Spleen (tissue), 11 donors: ENCODE measurements around the gene ATP10A. TPM values are rescaled to one million over a fixed set of nuclear protein-coding genes. Genes with fewer than 3 reads are reported as not detected.
A peak's percentile ranks its signal among the peaks of the same experiment; 100 is the strongest.

Experiments used
- DNase-seq: peaks from one replicate; pipeline ENCODE4 v3.0.0-alpha.2; 2020
- H3K27ac ChIP-seq, 8 donors: fragments of 200-600 bp; sonication (generic) in 7 of 8; 1 replicate in 4 of 8; 2 replicates in 4 of 8; pipeline versions ENCODE4 v1.5.0 to v1.8.0; 2016 to 2021; ENCODE audit warnings: inconsistent platforms in 4 of 8, mild to moderate bottlenecking in 4 of 8, moderate library complexity in 1 of 8
- H3K27me3 ChIP-seq, 7 donors: fragments of 200-600 bp; sonication (generic) in 6 of 7; replicated peaks in 1 of 7; 1 replicate in 4 of 7; 2 replicates in 3 of 7; pipeline versions ENCODE4 v1.5.0 to v1.8.0; 2016 to 2021; ENCODE audit warnings: inconsistent platforms in 3 of 7, mild to moderate bottlenecking in 1 of 7
- H3K36me3 ChIP-seq, 6 donors: fragments of 200-600 bp; sonication (generic) in 5 of 6; 1 replicate in 4 of 6; 2 replicates in 2 of 6; pipeline versions ENCODE4 v1.5.0 to v1.8.0; 2016 to 2021; ENCODE audit warnings: inconsistent platforms in 2 of 6
- H3K4me1 ChIP-seq, 6 donors: fragments of 200-600 bp; sonication (generic) in 5 of 6; 1 replicate in 3 of 6; 2 replicates in 3 of 6; pipeline versions ENCODE4 v1.5.0 to v1.8.0; 2016 to 2021; ENCODE audit warnings: inconsistent platforms in 3 of 6
- H3K4me3 ChIP-seq, 8 donors: fragments of 200-600 bp; sonication (generic) in 7 of 8; 1 replicate in 4 of 8; 2 replicates in 4 of 8; pipeline versions ENCODE4 v1.5.0 to v1.8.0; 2016 to 2021; ENCODE audit warnings: inconsistent platforms in 4 of 8, mild to moderate bottlenecking in 4 of 8, moderate library complexity in 2 of 8
- H3K9me3 ChIP-seq, 8 donors: fragments of 200-600 bp; sonication (generic) in 7 of 8; 1 replicate in 4 of 8; 2 replicates in 4 of 8; pipeline versions ENCODE4 v1.5.0 to v1.8.0; 2016 to 2021; ENCODE audit warnings: inconsistent platforms in 4 of 8
- POLR2A ChIP-seq, 3 donors: fragments of 450-650 bp; IDR thresholded peaks; one replicate each; pipeline ENCODE4 v1.5.1; 2017; ENCODE audit warnings: antibody characterized with exemption in 3 of 3, mild to moderate bottlenecking in 1 of 3
- POLR2AphosphoS5 ChIP-seq, 3 donors: sonication (generic); formaldehyde crosslinking; IDR thresholded peaks; one replicate each; pipeline ENCODE4 v1.5.1; 2017; ENCODE audit warnings: antibody characterized with exemption in 3 of 3
- whole genome bisulfite sequencing, 5 donors: extraction: QIAGEN DNeasy Blood & Tissue Kit in 3 of 5; methylation state at CpG; one replicate each; pipeline versions ENCODE4 v1.1.5 to v1.1.7; 2013 to 2018; 5-methylcytosine and 5-hydroxymethylcytosine counted together
- intact Hi-C: fragments of 100-400 bp; cut with DNase I; formaldehyde crosslinking; loops from one replicate; pipeline ENCODE4 v1.15.0; 2023; ENCODE audit warnings: low total_unique reads
- polyA plus RNA-seq, 3 donors: library from polyadenylated mRNA; stranded (reverse); fragments of 200-250 nt; gene quantifications; one replicate each; pipeline ENCODE4 v1.2.1, GENCODE V29; 2013
- total RNA-seq, 7 donors: library from RNA; depleted of rRNA in 3 of 7; stranded (reverse); fragments of >200 nt in 3 of 7; fragmentation: NEBNext Ultra II Directional in 4 of 7; extraction: Animal tissue kit (Norgen Biotek cat#: 25700) in 4 of 7; gene quantifications; one replicate each; pipeline versions ENCODE4 v1.1.0 to v1.2.1, GENCODE V29; 2016 to 2021
- TF ChIP-seq, protein P1 (sequence below), 11 experiments: fragments of 200-600 bp in 7 of 11; fragments of 450-650 bp in 4 of 11; sonication (generic) in 4 of 11; IDR thresholded peaks in 8 of 11; conservative IDR thresholded peaks in 3 of 11; 1 replicate in 7 of 11; 2 replicates in 4 of 11; pipeline versions ENCODE4 v1.4.0 to v1.8.0; 2016 to 2021; ENCODE audit warnings: antibody characterized with exemption in 11 of 11, inconsistent platforms in 4 of 11, mild to moderate bottlenecking in 1 of 11
- donor health status: healthy with polysubstance abuse.
- donor health status: DM: no; HTN: no; CAD: no; lungs with moderate emphysema.
- donor health status: DM: no; HTN: no; CAD: no.
- donor health status: Bipolar disorder and iron deficiency.
- donor health status: healthy.
- donor health status: DM: no; HTN: no; CAD: no.
- donor health status: DM: yes; HTN: yes; CAD: no.

ATP10A gene
- total and polyA plus RNA-seq, 10 donors, result 0.54 to 8.6 (median 2.7) TPM

DNA sequence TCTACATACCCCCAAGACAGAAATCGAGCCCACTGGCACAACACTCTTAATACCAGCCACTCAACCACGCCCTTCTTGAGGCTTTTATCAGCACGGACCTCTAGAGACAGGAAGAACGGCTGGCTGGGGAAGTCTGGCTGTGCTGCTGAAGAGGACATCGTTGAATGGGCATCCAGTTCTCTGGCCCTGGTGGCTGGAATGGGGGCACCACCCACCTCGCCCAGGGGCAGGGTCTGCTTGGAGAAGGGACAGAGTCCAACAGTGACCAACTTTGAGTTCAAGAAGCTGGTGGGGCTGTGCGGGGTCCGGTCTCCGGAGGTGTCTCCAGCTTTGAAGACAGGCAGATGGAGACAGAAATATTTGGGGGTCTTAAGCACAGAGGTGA lies 77.5 kb downstream of the ATP10A start:
- intact Hi-C loops, result no loop called here
- 50 to 56% (median 56%) methylated on average over 9 of the region's 9 CpGs for WGBS, 5 donors
- peaks cover 0 to 28% (median 12%) of the 10 kb centered on the region in 6 donors for H3K4me1 ChIP-seq
- H3K9me3 ChIP-seq, result no peaks in the 10 kb centered on the region
- no peak for DNase-seq
- no peak overlapping the region for H3K27ac ChIP-seq
- H3K36me3 ChIP-seq, result no peaks in the 10 kb centered on the region
- TF ChIP-seq, protein P1, sequence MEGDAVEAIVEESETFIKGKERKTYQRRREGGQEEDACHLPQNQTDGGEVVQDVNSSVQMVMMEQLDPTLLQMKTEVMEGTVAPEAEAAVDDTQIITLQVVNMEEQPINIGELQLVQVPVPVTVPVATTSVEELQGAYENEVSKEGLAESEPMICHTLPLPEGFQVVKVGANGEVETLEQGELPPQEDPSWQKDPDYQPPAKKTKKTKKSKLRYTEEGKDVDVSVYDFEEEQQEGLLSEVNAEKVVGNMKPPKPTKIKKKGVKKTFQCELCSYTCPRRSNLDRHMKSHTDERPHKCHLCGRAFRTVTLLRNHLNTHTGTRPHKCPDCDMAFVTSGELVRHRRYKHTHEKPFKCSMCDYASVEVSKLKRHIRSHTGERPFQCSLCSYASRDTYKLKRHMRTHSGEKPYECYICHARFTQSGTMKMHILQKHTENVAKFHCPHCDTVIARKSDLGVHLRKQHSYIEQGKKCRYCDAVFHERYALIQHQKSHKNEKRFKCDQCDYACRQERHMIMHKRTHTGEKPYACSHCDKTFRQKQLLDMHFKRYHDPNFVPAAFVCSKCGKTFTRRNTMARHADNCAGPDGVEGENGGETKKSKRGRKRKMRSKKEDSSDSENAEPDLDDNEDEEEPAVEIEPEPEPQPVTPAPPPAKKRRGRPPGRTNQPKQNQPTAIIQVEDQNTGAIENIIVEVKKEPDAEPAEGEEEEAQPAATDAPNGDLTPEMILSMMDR (IDR thresholded peaks at IDR 0.05 in 8 of 11, conservative IDR thresholded peaks at IDR 0.05 in 3 of 11), result no peak
- TF ChIP-seq POLR2AphosphoS5 (IDR thresholded peaks at IDR 0.05) (no peak), POLR2A (IDR thresholded peaks at IDR 0.05) (no peak)
- H3K27me3 ChIP-seq, result peaks cover 0 to 4% (median 0%) of the 10 kb centered on the region in 7 donors
- no peak overlapping the region for H3K4me3 ChIP-seq

DNA sequence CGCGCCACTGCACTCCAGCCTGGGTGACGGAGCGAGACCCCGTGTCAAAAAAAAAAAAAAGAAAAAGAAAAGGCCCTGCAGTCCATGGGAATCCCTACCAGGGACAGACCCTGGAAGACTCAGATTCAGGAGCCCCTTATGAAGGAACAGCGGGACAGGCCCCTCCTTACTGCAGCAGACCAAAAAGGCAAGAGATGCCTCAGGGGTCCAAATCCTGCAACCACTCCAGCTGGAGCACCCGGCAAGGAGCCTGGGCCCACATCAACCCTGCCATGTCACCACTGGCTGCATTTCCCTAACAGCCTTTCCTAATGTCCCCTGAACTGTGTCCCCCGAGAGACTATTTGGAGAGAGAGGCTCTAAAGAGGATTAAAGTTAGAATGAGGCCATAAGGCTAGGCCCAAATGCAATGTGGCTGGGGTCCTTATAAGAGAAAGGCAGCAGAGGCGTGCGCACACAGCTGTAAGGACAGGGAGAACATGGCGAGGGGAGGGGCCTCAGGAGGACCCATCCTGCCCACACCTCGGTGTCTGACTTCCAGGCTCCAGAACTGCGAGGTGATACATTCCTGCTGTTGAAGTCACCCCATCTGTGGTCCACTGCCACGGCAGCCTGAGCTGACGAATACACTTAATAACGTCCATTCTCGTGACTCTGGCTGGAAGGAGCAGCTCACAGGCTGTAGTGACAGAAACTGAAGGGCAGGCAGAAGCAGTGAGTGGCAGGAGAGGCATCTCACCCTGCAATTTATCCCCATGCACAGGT lies 78.1 kb downstream of the ATP10A start:
- DNase-seq, result no peak

DNA sequence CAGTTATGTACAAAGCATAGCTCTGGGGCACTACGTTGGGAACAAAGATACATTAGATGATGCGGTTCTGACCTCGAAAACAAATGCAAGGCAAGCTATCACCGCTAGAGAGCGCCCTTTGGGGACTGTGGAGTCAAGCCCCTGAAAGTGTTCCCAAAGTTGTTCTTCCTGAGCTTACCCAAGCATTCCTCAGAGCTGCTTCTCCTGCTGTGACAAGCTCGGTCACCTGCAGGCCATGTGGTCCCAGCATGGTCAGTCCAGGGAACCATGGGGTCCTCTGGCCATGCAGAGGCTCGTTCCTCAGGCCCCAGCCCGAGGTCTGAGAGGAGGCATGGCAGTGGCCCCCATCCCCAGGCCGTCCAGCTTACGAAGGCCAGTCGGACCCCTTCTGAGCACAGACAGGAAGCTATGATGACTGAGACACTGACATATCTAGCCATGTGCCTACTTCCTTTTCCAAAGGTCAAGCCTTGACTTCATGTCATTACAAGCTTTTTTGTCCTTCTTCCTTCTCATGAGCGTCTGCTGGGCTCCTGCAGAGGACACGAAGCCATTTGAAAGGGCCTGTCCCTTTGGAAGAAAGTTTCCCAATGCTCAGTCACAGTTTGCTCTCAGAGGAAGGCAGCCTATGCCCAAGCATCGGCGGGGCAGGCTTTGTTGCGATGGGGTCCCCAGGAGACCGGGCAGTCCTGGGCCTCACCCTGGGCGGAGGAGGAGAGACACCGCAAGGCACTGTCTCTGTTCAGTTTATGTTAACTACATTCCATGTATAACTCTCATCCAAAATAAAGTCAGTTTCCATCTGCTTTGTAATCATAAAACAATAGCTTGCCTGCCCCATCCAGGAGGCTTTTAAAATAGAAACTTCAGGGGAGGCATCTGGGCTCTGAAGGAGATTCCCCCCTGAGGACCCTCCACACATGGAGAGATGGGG lies 79.3 kb downstream of the ATP10A start:
- Histone ChIP-seq H3K27me3 (peaks cover 0 to 4% (median 0%) of the 10 kb centered on the region in 7 donors), H3K27ac (no peak overlapping the region), H3K9me3 (no peaks in the 10 kb centered on the region), H3K4me1 (peaks cover 0 to 23% (median 6%) of the 10 kb centered on the region in 6 donors), H3K36me3 (no peaks in the 10 kb centered on the region), H3K4me3 (no peak overlapping the region)
- 68 to 77% (median 69%) methylated on average over 17 to 19 of the region's 19 CpGs for WGBS, 5 donors
- TF ChIP-seq POLR2AphosphoS5 (IDR thresholded peaks at IDR 0.05) (no peak), POLR2A (IDR thresholded peaks at IDR 0.05) (no peak)
- TF ChIP-seq, protein P1 (IDR thresholded peaks at IDR 0.05 in 8 of 11, conservative IDR thresholded peaks at IDR 0.05 in 3 of 11), result peak in 3 of 11 experiments; percentile 10 to 22 (median 10)
- intact Hi-C loops, result no loop called here
- no peak for DNase-seq

More for the DNA sequence above, 78.1 kb downstream of the ATP10A start:
- no peak overlapping the region for H3K4me3 ChIP-seq
- no peaks in the 10 kb centered on the region for H3K9me3 ChIP-seq
- no peaks in the 10 kb centered on the region for H3K36me3 ChIP-seq
- TF ChIP-seq POLR2AphosphoS5 (IDR thresholded peaks at IDR 0.05) (no peak), POLR2A (IDR thresholded peaks at IDR 0.05) (no peak)
- TF ChIP-seq, protein P1 (IDR thresholded peaks at IDR 0.05 in 8 of 11, conservative IDR thresholded peaks at IDR 0.05 in 3 of 11), result no peak
- H3K4me1 ChIP-seq, result peaks cover 0 to 22% (median 7%) of the 10 kb centered on the region in 6 donors
- H3K27me3 ChIP-seq, result peaks cover 0 to 4% (median 0%) of the 10 kb centered on the region in 7 donors
- WGBS, 5 donors, result 84 to 93% (median 91%) methylated on average over 17 of the region's 17 CpGs
- intact Hi-C loops, result no loop called here
- H3K27ac ChIP-seq, result no peak overlapping the region
